Measurements from ENCODE around the gene MFGE8.

- TF ChIP-seq CTCF (IDR thresholded peaks at IDR 0.05; ENCODE audit: insufficient read depth, low read length) (no peak), REST (IDR thresholded peaks at IDR 0.05; ENCODE audit: insufficient replicate concordance, low read depth) (no peak), POLR2AphosphoS5 (IDR thresholded peaks at IDR 0.05; ENCODE audit: low read depth) (no peak), GABPA (IDR thresholded peaks at IDR 0.05; ENCODE audit: low read depth) (no peak), SPI1 (IDR thresholded peaks at IDR 0.05; ENCODE audit: borderline replicate concordance, low read depth) (no peak)
Measured at GRCh38 chr15:88917760-88918159, 4.6 kb upstream of the MFGE8 start.

Data from HL-60 (cell line).